Gastroesophageal sphincter (tissue), 4 donors: ENCODE measurements around the gene UTP14A. TPM values are rescaled to one million over a fixed set of nuclear protein-coding genes. Genes with fewer than 3 reads are reported as not detected.

Experiments used
- ATAC-seq: fragments of 150-250 bp; one replicate; pipeline ENCODE4 v1.9.1; 2016; ENCODE audit warnings: mild to moderate bottlenecking, moderate library complexity
- H3K27ac ChIP-seq, 4 donors: fragments of 200-600 bp; sonication (generic) in 3 of 4; 1 replicate in 3 of 4; 2 replicates in 1 of 4; pipeline ENCODE4 v1.5.1; 2016 to 2019
- H3K27me3 ChIP-seq: fragments of 200-600 bp; sonication (generic); one replicate; pipeline ENCODE4 v1.5.1; 2019
- H3K36me3 ChIP-seq, 2 donors: fragments of 200-600 bp; sonication (generic); one replicate each; pipeline ENCODE4 v1.5.1; 2019; ENCODE audit warnings: control low read depth in 1 of 2
- H3K4me1 ChIP-seq, 3 donors: fragments of 200-600 bp; sonication (generic); 1 replicate in 2 of 3; 2 replicates in 1 of 3; pipeline ENCODE4 v1.5.1; 2016 to 2019; ENCODE audit warnings: control low read depth in 2 of 3
- H3K4me3 ChIP-seq, 2 donors: fragments of 200-600 bp; sonication (generic); one replicate each; pipeline ENCODE4 v1.5.1; 2019; ENCODE audit warnings: mild to moderate bottlenecking in 1 of 2, moderate library complexity in 1 of 2
- H3K9me3 ChIP-seq, 3 donors: fragments of 200-600 bp; sonication (generic); one replicate each; pipeline ENCODE4 v1.5.1; 2017 to 2019; ENCODE audit warnings: control low read depth in 2 of 3
- CTCF ChIP-seq, 4 experiments: fragments of 200-600 bp in 2 of 4; fragments of 450-650 bp in 2 of 4; sonication (generic) in 1 of 4; IDR thresholded peaks; one replicate each; pipeline ENCODE4 v1.5.1; 2017 to 2019; ENCODE audit warnings: antibody characterized with exemption in 4 of 4, mild to moderate bottlenecking in 2 of 4, moderate library complexity in 2 of 4
- EP300 ChIP-seq: sonication (generic); formaldehyde crosslinking; IDR thresholded peaks from one replicate; pipeline ENCODE4 v1.6.1; 2017; ENCODE audit warnings: antibody characterized with exemption, mild to moderate bottlenecking
- POLR2A ChIP-seq, 2 donors: fragments of 450-650 bp; IDR thresholded peaks; one replicate each; pipeline ENCODE4 v1.6.1; 2017; ENCODE audit warnings: antibody characterized with exemption in 2 of 2, mild to moderate bottlenecking in 2 of 2, moderate library complexity in 1 of 2
- POLR2AphosphoS5 ChIP-seq: sonication (generic); formaldehyde crosslinking; IDR thresholded peaks from one replicate; pipeline ENCODE4 v1.6.1; 2017; ENCODE audit warnings: antibody characterized with exemption
- WGBS, 2 donors: methylation state at CpG; one replicate each; pipeline ENCODE4 v1.1.5; 2018; ENCODE audit warnings: low coverage in 1 of 2; 5-methylcytosine and 5-hydroxymethylcytosine counted together
- total RNA-seq, 4 donors: library from RNA; depleted of rRNA; stranded (reverse); fragments of >200 nt; gene quantifications; one replicate each; pipeline ENCODE4 v1.1.0, GENCODE V29; 2016

Gene UTP14A
- total RNA-seq, 4 donors from 2014 or later = 12.5 to 17.6 (median 15.9) TPM

- ATAC-seq = no peak
- TF ChIP-seq POLR2A (IDR thresholded peaks at IDR 0.05) (no peak), POLR2AphosphoS5 (no peak), EP300 (no peak), CTCF (IDR thresholded peaks at IDR 0.05) (no peak)
- Histone ChIP-seq H3K9me3 (no peaks in the 10 kb centered on the region), H3K36me3 (no peaks in the 10 kb centered on the region), H3K27me3 (no peaks in the 10 kb centered on the region), H3K4me1 (no peaks in the 10 kb centered on the region), H3K27ac (no peak overlapping the region), H3K4me3 (no peak overlapping the region)
- WGBS, 2 donors = 40 to 60% methylated on average over 1 of the region's 7 CpGs
Measured at GRCh38 chrX:129933700-129934099, 27.7 kb downstream of the UTP14A start.

GRCh38 chrX:129934461-129934860, 28.5 kb downstream of the UTP14A start:
- H3K36me3 ChIP-seq = no peaks in the 10 kb centered on the region
- TF ChIP-seq EP300 (no peak), CTCF (IDR thresholded peaks at IDR 0.05) (no peak), POLR2AphosphoS5 (no peak), POLR2A (IDR thresholded peaks at IDR 0.05) (no peak)
- no peaks in the 10 kb centered on the region for H3K27me3 ChIP-seq
- no peaks in the 10 kb centered on the region for H3K4me1 ChIP-seq
- ATAC-seq = no peak
- H3K27ac ChIP-seq = no peak overlapping the region
- H3K4me3 ChIP-seq = no peak overlapping the region
- no peaks in the 10 kb centered on the region for H3K9me3 ChIP-seq
- WGBS, 2 donors = 29% methylated on average over 7 of the region's 10 CpGs; no CpG with 5 or more reads in 1 of the 2 donors

- Histone ChIP-seq H3K36me3 (no peaks in the 10 kb centered on the region), H3K27me3 (no peaks in the 10 kb centered on the region), H3K9me3 (no peaks in the 10 kb centered on the region), H3K4me1 (no peaks in the 10 kb centered on the region), H3K27ac (no peak overlapping the region), H3K4me3 (no peak overlapping the region)
- no peak for ATAC-seq
- TF ChIP-seq CTCF (IDR thresholded peaks at IDR 0.05) (no peak), POLR2AphosphoS5 (no peak), EP300 (no peak), POLR2A (IDR thresholded peaks at IDR 0.05) (no peak)
- WGBS, 2 donors = 69% methylated on average over 5 of the region's 5 CpGs; no CpG with 5 or more reads in 1 of the 2 donors
Measured at GRCh38 chrX:129934952-129935351, 29.0 kb downstream of the UTP14A start.

- 61 to 100% methylated on average over 1 to 2 of the region's 4 CpGs for WGBS, 2 donors
- no peaks in the 10 kb centered on the region for H3K9me3 ChIP-seq
- H3K27ac ChIP-seq = no peak overlapping the region
- H3K4me3 ChIP-seq = no peak overlapping the region
- no peak for ATAC-seq
- no peak for TF ChIP-seq EP300
- no peak for TF ChIP-seq CTCF (IDR thresholded peaks at IDR 0.05)
- no peak for TF ChIP-seq POLR2AphosphoS5
- H3K36me3 ChIP-seq = no peaks in the 10 kb centered on the region
- no peaks in the 10 kb centered on the region for H3K4me1 ChIP-seq
- H3K27me3 ChIP-seq = no peaks in the 10 kb centered on the region
Measured at GRCh38 chrX:129938081-129938480, 32.1 kb downstream of the UTP14A start.

GRCh38 chrX:129939986-129940385, 34.0 kb downstream of the UTP14A start:
- Histone ChIP-seq H3K4me1 (no peaks in the 10 kb centered on the region), H3K36me3 (no peaks in the 10 kb centered on the region), H3K9me3 (no peaks in the 10 kb centered on the region), H3K27me3 (no peaks in the 10 kb centered on the region), H3K4me3 (no peak overlapping the region), H3K27ac (no peak overlapping the region)
- TF ChIP-seq POLR2AphosphoS5 (no peak), EP300 (no peak)
- ATAC-seq = no peak
- WGBS, 2 donors = 19 to 31% methylated on average over 3 of the region's 8 CpGs
